Neural cell (in vitro differentiated cells): ENCODE measurements around the gene CMTM7.

Experiments
- EZH2 ChIP-seq: fragments of 200-600, 300-800 bp; shearing (Covaris generic), sonication (generic); IDR thresholded peaks from 2 replicates; pipeline ENCODE4 v1.6.1; 2014; ENCODE audit warnings: antibody characterized with exemption, low read length, borderline replicate concordance, mild to moderate bottlenecking; ENCODE audit not compliant: insufficient read depth, poor library complexity, severe bottlenecking
- SMC3 ChIP-seq: fragments of 450-650 bp; conservative IDR thresholded peaks from 2 replicates; pipeline ENCODE4 v1.6.1; 2014; ENCODE audit warnings: antibody characterized with exemption, mild to moderate bottlenecking, moderate library complexity; ENCODE audit not compliant: poor library complexity
- TAF1 ChIP-seq: IDR thresholded peaks from 2 replicates; pipeline ENCODE4 v1.6.1; 2012; ENCODE audit warnings: low read depth
- TF ChIP-seq, protein P1 (sequence below): fragments of 450-650 bp; IDR thresholded peaks from 2 replicates; pipeline ENCODE4 v1.5.1; 2014; ENCODE audit warnings: antibody characterized with exemption, mild to moderate bottlenecking, moderate library complexity; ENCODE audit not compliant: poor library complexity, severe bottlenecking

DNA sequence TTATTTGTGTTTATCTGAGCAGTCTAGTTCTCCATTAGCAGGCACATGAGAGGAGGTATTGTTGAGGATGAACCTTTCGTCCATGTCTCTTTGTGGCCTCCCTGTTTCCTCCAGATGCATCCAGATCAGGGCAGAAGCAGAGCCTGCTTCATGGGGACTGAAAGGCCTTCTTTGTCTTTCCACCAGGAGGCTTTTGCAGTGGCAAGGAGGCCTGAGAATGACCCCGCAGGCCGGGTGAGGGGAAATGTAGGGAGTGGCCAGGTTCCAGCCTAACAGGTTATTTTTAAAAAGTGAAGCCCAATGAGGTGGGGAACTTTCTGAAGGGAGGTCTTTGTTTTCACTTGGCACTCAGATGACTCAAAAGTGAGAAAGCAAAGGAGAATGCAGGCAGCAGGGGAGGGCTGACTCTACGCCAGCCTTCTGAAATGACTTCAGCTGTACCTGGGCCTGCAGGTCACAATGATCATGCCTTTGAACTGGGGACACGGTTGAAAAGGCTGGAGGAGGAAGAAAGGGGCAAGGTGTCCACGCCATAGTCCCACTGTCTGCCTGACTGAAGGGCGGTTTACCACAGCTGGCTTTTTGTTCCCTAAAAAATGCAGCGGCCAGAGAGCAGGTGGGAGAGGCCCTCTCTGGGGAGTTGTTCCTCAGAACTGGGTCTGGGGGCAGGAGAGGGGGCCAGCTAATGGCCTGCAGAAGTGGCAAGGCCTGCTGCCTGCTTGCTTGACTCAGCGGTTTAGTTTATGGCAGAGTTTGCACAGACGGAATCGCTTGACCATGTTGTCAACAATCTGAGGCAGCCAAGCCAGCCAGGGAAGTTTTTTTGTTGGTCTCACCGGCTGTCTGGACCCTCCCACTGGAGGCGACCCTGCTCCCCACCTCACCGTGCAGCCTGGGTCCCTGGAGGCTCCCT, 28.7 kb downstream of the CMTM7 start:
- TF ChIP-seq, protein P1, sequence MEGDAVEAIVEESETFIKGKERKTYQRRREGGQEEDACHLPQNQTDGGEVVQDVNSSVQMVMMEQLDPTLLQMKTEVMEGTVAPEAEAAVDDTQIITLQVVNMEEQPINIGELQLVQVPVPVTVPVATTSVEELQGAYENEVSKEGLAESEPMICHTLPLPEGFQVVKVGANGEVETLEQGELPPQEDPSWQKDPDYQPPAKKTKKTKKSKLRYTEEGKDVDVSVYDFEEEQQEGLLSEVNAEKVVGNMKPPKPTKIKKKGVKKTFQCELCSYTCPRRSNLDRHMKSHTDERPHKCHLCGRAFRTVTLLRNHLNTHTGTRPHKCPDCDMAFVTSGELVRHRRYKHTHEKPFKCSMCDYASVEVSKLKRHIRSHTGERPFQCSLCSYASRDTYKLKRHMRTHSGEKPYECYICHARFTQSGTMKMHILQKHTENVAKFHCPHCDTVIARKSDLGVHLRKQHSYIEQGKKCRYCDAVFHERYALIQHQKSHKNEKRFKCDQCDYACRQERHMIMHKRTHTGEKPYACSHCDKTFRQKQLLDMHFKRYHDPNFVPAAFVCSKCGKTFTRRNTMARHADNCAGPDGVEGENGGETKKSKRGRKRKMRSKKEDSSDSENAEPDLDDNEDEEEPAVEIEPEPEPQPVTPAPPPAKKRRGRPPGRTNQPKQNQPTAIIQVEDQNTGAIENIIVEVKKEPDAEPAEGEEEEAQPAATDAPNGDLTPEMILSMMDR, result no peak
- TF ChIP-seq TAF1, result no peak
- TF ChIP-seq SMC3, result no peak
- no peak for TF ChIP-seq EZH2
